ENCODE data around the gene CASKIN1. TPM values are rescaled to one million over a fixed set of nuclear protein-coding genes. Genes with fewer than 3 reads are reported as not detected.

CASKIN1 gene
- polyA plus RNA-seq, 3 donors = not detected

DNA sequence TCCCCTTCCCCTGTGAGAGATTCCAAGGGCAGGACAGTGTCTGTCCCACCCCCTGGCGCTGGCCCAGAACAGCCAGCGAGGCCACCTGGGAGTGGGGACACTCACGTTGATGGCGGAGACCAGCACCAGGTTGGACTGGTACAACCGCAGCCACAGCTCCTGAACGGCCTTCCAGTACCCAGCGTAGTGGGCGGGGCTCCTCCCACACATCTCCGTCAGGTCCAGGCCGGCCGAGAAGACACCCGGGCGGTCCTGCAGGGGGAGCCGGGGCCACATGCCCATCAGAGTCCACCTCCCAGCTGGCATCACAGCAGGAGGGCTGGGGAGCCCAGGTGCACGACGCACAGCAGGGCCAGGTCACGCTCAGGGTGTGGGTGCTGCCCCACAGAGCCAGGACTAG, 47.9 kb upstream of the CASKIN1 start:
- DNase-seq = no peak
- H3K27ac Mint-ChIP-seq = no peak overlapping the region
- TF ChIP-seq, protein P1, sequence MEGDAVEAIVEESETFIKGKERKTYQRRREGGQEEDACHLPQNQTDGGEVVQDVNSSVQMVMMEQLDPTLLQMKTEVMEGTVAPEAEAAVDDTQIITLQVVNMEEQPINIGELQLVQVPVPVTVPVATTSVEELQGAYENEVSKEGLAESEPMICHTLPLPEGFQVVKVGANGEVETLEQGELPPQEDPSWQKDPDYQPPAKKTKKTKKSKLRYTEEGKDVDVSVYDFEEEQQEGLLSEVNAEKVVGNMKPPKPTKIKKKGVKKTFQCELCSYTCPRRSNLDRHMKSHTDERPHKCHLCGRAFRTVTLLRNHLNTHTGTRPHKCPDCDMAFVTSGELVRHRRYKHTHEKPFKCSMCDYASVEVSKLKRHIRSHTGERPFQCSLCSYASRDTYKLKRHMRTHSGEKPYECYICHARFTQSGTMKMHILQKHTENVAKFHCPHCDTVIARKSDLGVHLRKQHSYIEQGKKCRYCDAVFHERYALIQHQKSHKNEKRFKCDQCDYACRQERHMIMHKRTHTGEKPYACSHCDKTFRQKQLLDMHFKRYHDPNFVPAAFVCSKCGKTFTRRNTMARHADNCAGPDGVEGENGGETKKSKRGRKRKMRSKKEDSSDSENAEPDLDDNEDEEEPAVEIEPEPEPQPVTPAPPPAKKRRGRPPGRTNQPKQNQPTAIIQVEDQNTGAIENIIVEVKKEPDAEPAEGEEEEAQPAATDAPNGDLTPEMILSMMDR (IDR thresholded peaks at IDR 0.05) = no peak

DNA sequence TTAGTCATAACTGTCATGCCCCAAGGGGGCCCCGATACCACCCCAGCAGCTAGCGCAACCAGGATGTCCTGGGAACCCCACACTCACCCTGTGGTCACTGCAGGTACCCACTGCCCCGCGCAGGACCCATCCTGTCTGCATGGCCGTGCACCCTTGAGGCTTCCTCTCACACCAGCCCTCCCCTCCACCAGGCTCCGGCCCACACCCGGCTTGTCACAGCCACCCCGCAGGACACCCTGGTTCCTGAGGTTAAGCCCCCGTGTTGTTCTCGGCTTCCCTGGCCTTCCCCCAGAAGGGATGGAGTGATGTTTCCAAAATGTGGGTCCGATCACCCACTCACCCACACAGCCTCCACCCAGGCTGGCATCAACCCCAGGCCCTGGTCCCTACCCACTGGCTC, 47.4 kb upstream of the CASKIN1 start:
- H3K27me3 Mint-ChIP-seq (ENCODE audit: low read depth in 3 of 3) = peaks cover 4 to 7% (median 5%) of the 10 kb centered on the region in 3 donors
- Histone ChIP-seq H3K36me3 (replicated peaks in 1 of 2; ENCODE audit: control insufficient read depth in 1 of 2, insufficient read depth in 2 of 2, low read length in 2 of 2) (peaks cover 47 to 55% of the 10 kb centered on the region in 2 donors), H3K27me3 (ENCODE audit: control insufficient read depth in 2 of 2, insufficient read depth in 2 of 2, low read length in 2 of 2) (peaks cover 0 to 1% of the 10 kb centered on the region in 2 donors), H3K4me2 (replicated peaks; ENCODE audit: extremely low read depth, low read length, poor library complexity, severe bottlenecking) (no peak overlapping the region), H2AFZ (ENCODE audit: insufficient read depth, low read depth, low read length, poor library complexity, severe bottlenecking) (no peak overlapping the region), H3K79me2 (ENCODE audit: insufficient read depth, low read length) (peaks cover 5% of the 10 kb centered on the region), H4K20me1 (ENCODE audit: insufficient read depth, low read length) (peaks cover 1% of the 10 kb centered on the region), H3K4me1 (ENCODE audit: control insufficient read depth in 1 of 2, insufficient read depth in 2 of 2, low read length in 2 of 2) (no peaks in the 10 kb centered on the region), H3K4me3 (replicated peaks in 1 of 3; ENCODE audit: low read depth in 2 of 3, low read length in 3 of 3) (no peak overlapping the region), H3K9ac (ENCODE audit: insufficient read depth, low read length, poor library complexity, severe bottlenecking) (no peak overlapping the region), H3K9me3 (replicated peaks in 1 of 2; ENCODE audit: control insufficient read depth in 1 of 2, insufficient read depth in 1 of 2, low read length in 2 of 2) (no peaks in the 10 kb centered on the region), H3K27ac (ENCODE audit: low read depth in 1 of 2, low read length in 2 of 2) (no peak overlapping the region)
- H3K9me3 Mint-ChIP-seq = peaks cover 0 to 3% (median 0%) of the 10 kb centered on the region in 7 donors
- H3K36me3 Mint-ChIP-seq = peaks cover 42 to 76% of the 10 kb centered on the region in 2 donors
- TF ChIP-seq, protein P1 (IDR thresholded peaks at IDR 0.05) = no peak
- peaks cover 3% of the 10 kb centered on the region for H3K4me1 Mint-ChIP-seq
- intact Hi-C loops (cut with micrococcal nuclease) = loop anchor here in 1 of 2 donors (10.0 kb wide), 1 partner anchor 239 kb away; the partner anchor contains the start of gene ZNF598
- H3K27ac Mint-ChIP-seq = no peak overlapping the region
- H3K4me3 Mint-ChIP-seq = no peak overlapping the region
- 89% methylated on average over 5 of the region's 11 CpGs for WGBS (ENCODE audit: insufficient coverage)
- DNase-seq = no peak

More for the DNA sequence above, 47.9 kb upstream of the CASKIN1 start:
- no peak overlapping the region for H3K4me3 Mint-ChIP-seq
- WGBS (ENCODE audit: insufficient coverage) = 89% methylated on average over 8 of the region's 17 CpGs
- Histone ChIP-seq H3K27me3 (ENCODE audit: control insufficient read depth in 2 of 2, insufficient read depth in 2 of 2, low read length in 2 of 2) (no peaks in the 10 kb centered on the region), H4K20me1 (ENCODE audit: insufficient read depth, low read length) (no peaks in the 10 kb centered on the region), H2AFZ (ENCODE audit: insufficient read depth, low read depth, low read length, poor library complexity, severe bottlenecking) (no peak overlapping the region), H3K27ac (ENCODE audit: low read depth in 1 of 2, low read length in 2 of 2) (no peak overlapping the region), H3K9ac (ENCODE audit: insufficient read depth, low read length, poor library complexity, severe bottlenecking) (no peak overlapping the region), H3K4me3 (replicated peaks in 1 of 3; ENCODE audit: low read depth in 2 of 3, low read length in 3 of 3) (no peak overlapping the region), H3K36me3 (replicated peaks in 1 of 2; ENCODE audit: control insufficient read depth in 1 of 2, insufficient read depth in 2 of 2, low read length in 2 of 2) (peaks cover 47 to 54% of the 10 kb centered on the region in 2 donors), H3K79me2 (ENCODE audit: insufficient read depth, low read length) (peaks cover 5% of the 10 kb centered on the region), H3K4me1 (ENCODE audit: control insufficient read depth in 1 of 2, insufficient read depth in 2 of 2, low read length in 2 of 2) (no peaks in the 10 kb centered on the region), H3K9me3 (replicated peaks in 1 of 2; ENCODE audit: control insufficient read depth in 1 of 2, insufficient read depth in 1 of 2, low read length in 2 of 2) (no peaks in the 10 kb centered on the region), H3K4me2 (replicated peaks; ENCODE audit: extremely low read depth, low read length, poor library complexity, severe bottlenecking) (no peak overlapping the region)
- H3K4me1 Mint-ChIP-seq = peaks cover 3% of the 10 kb centered on the region
- H3K9me3 Mint-ChIP-seq = peaks cover 0 to 3% (median 0%) of the 10 kb centered on the region in 7 donors
- peaks cover 42 to 75% of the 10 kb centered on the region in 2 donors for H3K36me3 Mint-ChIP-seq
- peaks cover 2 to 4% (median 3%) of the 10 kb centered on the region in 3 donors for H3K27me3 Mint-ChIP-seq (ENCODE audit: low read depth in 3 of 3)
- intact Hi-C loops (cut with micrococcal nuclease) = loop anchor here in 1 of 2 donors (10.0 kb wide), 1 partner anchor 240 kb away; the partner anchor contains the start of gene ZNF598

Data from CD14-positive monocyte (primary cell).